Heart right ventricle (tissue), 16 donors: ENCODE measurements around the gene PSAP. TPM values are rescaled to one million over a fixed set of nuclear protein-coding genes. Genes with fewer than 3 reads are reported as not detected.
A peak's percentile ranks its signal among the peaks of the same experiment; 100 is the strongest.

Source experiments
- ATAC-seq, 8 donors: fragments of 200-7000 bp; cut with Tn5 transposase; one replicate each; pipeline ENCODE4 v1.9.1; 2020; ENCODE audit warnings: mild to moderate bottlenecking in 8 of 8, moderate library complexity in 8 of 8, moderate number of reproducible peaks in 1 of 8
- DNase-seq, 2 donors: peaks; one replicate each; pipeline ENCODE4 v3.0.0-alpha.2; 2020
- H3K27ac ChIP-seq, 10 donors: fragments of 200-600 bp; sonication (generic) in 2 of 10; one replicate each; pipeline versions ENCODE4 v1.5.0 to v1.8.0; 2020 to 2022; ENCODE audit warnings: mild to moderate bottlenecking in 3 of 10
- H3K27me3 ChIP-seq, 7 donors: fragments of 200-600 bp; one replicate each; pipeline ENCODE4 v1.8.0; 2021 to 2022; ENCODE audit warnings: mild to moderate bottlenecking in 2 of 7
- H3K36me3 ChIP-seq, 9 donors: fragments of 200-600 bp; sonication (generic) in 1 of 9; one replicate each; pipeline versions ENCODE4 v1.5.0 to v1.8.0; 2020 to 2022; ENCODE audit warnings: mild to moderate bottlenecking in 2 of 9
- H3K4me1 ChIP-seq, 9 donors: fragments of 200-600 bp; sonication (generic) in 1 of 9; one replicate each; pipeline versions ENCODE4 v1.5.0 to v1.8.0; 2020 to 2022; ENCODE audit warnings: mild to moderate bottlenecking in 4 of 9
- H3K4me3 ChIP-seq, 10 donors: fragments of 200-600 bp; sonication (generic) in 2 of 10; one replicate each; pipeline versions ENCODE4 v1.5.0 to v1.8.0; 2020 to 2022; ENCODE audit warnings: mild to moderate bottlenecking in 7 of 10, moderate library complexity in 2 of 10
- H3K9me3 ChIP-seq, 11 donors: fragments of 200-600 bp in 10 of 11; sonication (generic) in 2 of 11; one replicate each; pipeline versions ENCODE4 v1.5.0 to v1.8.0; 2013 to 2022; ENCODE audit warnings: mild to moderate bottlenecking in 2 of 11, control low read depth in 1 of 11, moderate library complexity in 1 of 11
- CTCF ChIP-seq, 9 donors: fragments of 200-600 bp; sonication (generic) in 2 of 9; IDR thresholded peaks; one replicate each; pipeline versions ENCODE4 v1.5.0 to v1.8.0; 2021 to 2022; ENCODE audit warnings: antibody characterized with exemption in 9 of 9, mild to moderate bottlenecking in 5 of 9, moderate library complexity in 1 of 9
- WGBS, 2 donors: extraction: QIAGEN DNeasy Blood & Tissue Kit; methylation state at CpG; one replicate each; pipeline ENCODE4 v1.1.7; 2013; ENCODE audit warnings: inconsistent platforms in 1 of 2; 5-methylcytosine and 5-hydroxymethylcytosine counted together
- intact Hi-C, 10 donors: fragments of 100-400 bp; cut with DNase I; formaldehyde crosslinking; loops; one replicate each; pipeline versions ENCODE4 v1.11.1 to v1.14.2; 2022
- polyA plus RNA-seq, 2 donors: library from polyadenylated mRNA; stranded (reverse); fragments of 200-250 nt; gene quantifications; one replicate each; pipeline ENCODE4 v1.2.3, GENCODE V29; 2013
- total RNA-seq, 10 donors: library from RNA; stranded (reverse); fragmentation: NEBNext Ultra II Directional in 3 of 10; extraction: Animal tissue kit (Norgen Biotek cat#: 25700) in 3 of 10; gene quantifications; one replicate each; pipeline versions ENCODE4 v1.2.1 to v1.2.4, GENCODE V29; 2021 to 2023
- donor health status: Arrhythmogenic right ventricular cardiomyopathy.
- donor health status: ischemic (EF 13 %, LVEDD 7.1; RV severe dilation, severe dysfunction).
- donor health status: healthy with polysubstance abuse.
- donor health status: DM: no; HTN: yes; CAD: no.
- donor health status: DM: no; HTN: no; CAD: no.
- donor health status: ischemic (EF 25% LVEDD 6.9; RV normal size, moderate dysfunction).
- donor health status: ischemic (EF 25% LVEDD 5.7; RV mildly dilated, moderate dysfunction).
- donor health status: healthy.
- donor health status: DM: yes; HTN: yes; CAD: no.
- donor health status: Ischemic cardiomyopathy.
- donor health status: ischemic (EF 35%, LVEDD 5.7; RV mildly dilated, moderate dysfunction).
- donor health status: nonischemic (EF 11% LVEDD 7.7; RV severe dilation, severe dysfunction).
- donor health status: DM: yes; HTN: yes; CAD: no.
- donor health status: PGD.
- donor health status: ischemic (EF 29% LVEDD 5.4; RV normal size, mild dysfunction).
- donor health status: nonischemic (EF 23%, LVEDD 6.1; RV moderate dilation, normal function).

Gene PSAP
- total and polyA plus RNA-seq, 12 donors: 443 to 2,078 (median 1,616) TPM

- Histone ChIP-seq H3K27ac (peak overlapping the region; percentile 23 to 90 (median 83)), H3K9me3 (no peaks in the 10 kb centered on the region), H3K27me3 (no peaks in the 10 kb centered on the region), H3K36me3 (peaks cover 0 to 61% (median 16%) of the 10 kb centered on the region in 9 donors), H3K4me3 (peak overlapping the region in 1 of 10 donors; percentile 10), H3K4me1 (peaks cover 36 to 100% (median 85%) of the 10 kb centered on the region in 9 donors)
- no peak for TF ChIP-seq CTCF (IDR thresholded peaks at IDR 0.05)
- 28 to 33% methylated on average over 11 of the region's 11 CpGs for WGBS, 2 donors
- DNase-seq: peak; percentile 69 to 72
- intact Hi-C loops: loop anchor here in 8 of 10 donors (5.0 to 10.0 kb wide), 2 partner anchors 59 to 61 kb away; no protein-coding TSS in a partner anchor
- peak; percentile 34 to 70 (median 56) for ATAC-seq
Observed at GRCh38 chr10:71835671-71836595, 15.1 kb downstream of the PSAP start.

GRCh38 chr10:71834343-71834674, 16.7 kb downstream of the PSAP start:
- TF ChIP-seq CTCF (IDR thresholded peaks at IDR 0.05): no peak
- H3K4me3 ChIP-seq: no peak overlapping the region
- H3K27me3 ChIP-seq: no peaks in the 10 kb centered on the region
- H3K4me1 ChIP-seq: peaks cover 21 to 97% (median 69%) of the 10 kb centered on the region in 9 donors
- H3K9me3 ChIP-seq: no peaks in the 10 kb centered on the region
- WGBS, 2 donors: 84 to 92% methylated on average over 14 of the region's 14 CpGs
- DNase-seq (no peak), ATAC-seq (no peak)
- H3K36me3 ChIP-seq: peaks cover under 1 to 72% (median 31%) of the 10 kb centered on the region in 9 donors
- H3K27ac ChIP-seq: peak overlapping the region in 2 of 10 donors; percentile 19 to 27
- intact Hi-C loops: loop anchor here in 3 of 10 donors (10.0 kb wide), 1 partner anchor 60 kb away; no protein-coding TSS in a partner anchor

GRCh38 chr10:71833451-71834342, 17.4 kb downstream of the PSAP start:
- Histone ChIP-seq H3K9me3 (no peaks in the 10 kb centered on the region), H3K4me1 (peaks cover 18 to 97% (median 63%) of the 10 kb centered on the region in 9 donors), H3K36me3 (peaks cover 3 to 77% (median 36%) of the 10 kb centered on the region in 9 donors), H3K27me3 (no peaks in the 10 kb centered on the region), H3K4me3 (no peak overlapping the region), H3K27ac (peak overlapping the region in 3 of 10 donors; percentile 19 to 50 (median 27))
- 94 to 97% methylated on average over 8 of the region's 8 CpGs for WGBS, 2 donors
- intact Hi-C loops: loop anchor here in 3 of 10 donors (10.0 kb wide), 1 partner anchor 61 kb away; no protein-coding TSS in a partner anchor
- ATAC-seq (no peak), DNase-seq (no peak)
- no peak for TF ChIP-seq CTCF (IDR thresholded peaks at IDR 0.05)

- Histone ChIP-seq H3K36me3 (peaks cover 3 to 77% (median 43%) of the 10 kb centered on the region in 9 donors), H3K27ac (peak overlapping the region in 2 of 10 donors; percentile 19 to 50), H3K4me3 (no peak overlapping the region), H3K4me1 (peaks cover 15 to 94% (median 55%) of the 10 kb centered on the region in 9 donors), H3K27me3 (no peaks in the 10 kb centered on the region), H3K9me3 (no peaks in the 10 kb centered on the region)
- DNase-seq (no peak), ATAC-seq (no peak)
- TF ChIP-seq CTCF (IDR thresholded peaks at IDR 0.05): no peak
- intact Hi-C loops: loop anchor here in 3 of 10 donors (10.0 kb wide), 1 partner anchor 62 kb away; no protein-coding TSS in a partner anchor
- WGBS, 2 donors: 80 to 95% methylated on average over 5 of the region's 5 CpGs
Observed at GRCh38 chr10:71832967-71833366, 18.1 kb downstream of the PSAP start.
